Prostate gland (tissue), 2 donors: ENCODE measurements around the gene EEA1.

ENCODE experiments used
- POLR2AphosphoS5 ChIP-seq: sonication (generic); formaldehyde crosslinking; IDR thresholded peaks from one replicate; pipeline ENCODE4 v1.6.1; 2017; ENCODE audit warnings: antibody characterized with exemption
- TF ChIP-seq, protein P1 (sequence below), 4 experiments: fragments of 200-600 bp in 2 of 4; fragments of 450-650 bp in 2 of 4; sonication (generic) in 2 of 4; IDR thresholded peaks; 1 replicate in 3 of 4; 2 replicates in 1 of 4; pipeline ENCODE4 v1.5.1; 2016 to 2019; ENCODE audit warnings: antibody characterized with exemption in 4 of 4, mild to moderate bottlenecking in 2 of 4, moderate library complexity in 2 of 4

DNA sequence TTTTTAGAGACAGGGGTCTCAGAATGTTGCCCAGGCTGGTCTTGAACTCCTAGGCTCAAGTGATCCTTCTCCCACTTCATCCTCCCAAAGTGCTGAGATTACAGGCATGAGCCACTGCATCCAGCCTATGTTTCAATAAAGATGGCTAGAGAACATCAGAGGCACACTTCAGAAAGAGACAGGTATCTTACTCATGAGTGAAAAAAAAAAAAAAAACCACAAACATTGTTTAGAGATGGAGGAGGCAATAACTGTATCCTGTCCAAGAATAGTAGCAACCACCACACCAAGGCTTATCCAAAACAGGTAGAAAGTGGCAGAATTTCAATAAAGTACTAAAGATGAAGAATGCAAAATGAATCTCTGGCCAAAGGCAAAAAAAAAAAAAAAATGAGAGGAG is 30.3 kb downstream of the EEA1 start:
- TF ChIP-seq, protein P1, sequence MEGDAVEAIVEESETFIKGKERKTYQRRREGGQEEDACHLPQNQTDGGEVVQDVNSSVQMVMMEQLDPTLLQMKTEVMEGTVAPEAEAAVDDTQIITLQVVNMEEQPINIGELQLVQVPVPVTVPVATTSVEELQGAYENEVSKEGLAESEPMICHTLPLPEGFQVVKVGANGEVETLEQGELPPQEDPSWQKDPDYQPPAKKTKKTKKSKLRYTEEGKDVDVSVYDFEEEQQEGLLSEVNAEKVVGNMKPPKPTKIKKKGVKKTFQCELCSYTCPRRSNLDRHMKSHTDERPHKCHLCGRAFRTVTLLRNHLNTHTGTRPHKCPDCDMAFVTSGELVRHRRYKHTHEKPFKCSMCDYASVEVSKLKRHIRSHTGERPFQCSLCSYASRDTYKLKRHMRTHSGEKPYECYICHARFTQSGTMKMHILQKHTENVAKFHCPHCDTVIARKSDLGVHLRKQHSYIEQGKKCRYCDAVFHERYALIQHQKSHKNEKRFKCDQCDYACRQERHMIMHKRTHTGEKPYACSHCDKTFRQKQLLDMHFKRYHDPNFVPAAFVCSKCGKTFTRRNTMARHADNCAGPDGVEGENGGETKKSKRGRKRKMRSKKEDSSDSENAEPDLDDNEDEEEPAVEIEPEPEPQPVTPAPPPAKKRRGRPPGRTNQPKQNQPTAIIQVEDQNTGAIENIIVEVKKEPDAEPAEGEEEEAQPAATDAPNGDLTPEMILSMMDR (IDR thresholded peaks at IDR 0.05): no peak
- no peak for TF ChIP-seq POLR2AphosphoS5
